K562 (cell line): ENCODE measurements around the gene DLL4. TPM values are rescaled to one million over a fixed set of nuclear protein-coding genes. Genes with fewer than 3 reads are reported as not detected.

ENCODE experiments used
- ATAC-seq: fragments of 200-7000 bp; cut with Tn5 transposase; 3 replicates; pipeline ENCODE4 v1.9.1; 2020; ENCODE audit warnings: moderate library complexity
- BruUV-seq: library from RNA; stranded (reverse); fragments of 400-500 nt; replicated peaks from 2 replicates; lab custom pipeline; 2021; lab: Mats Ljungman, UMichigan
- CTCF ChIA-PET: fragments of 300-600 bp; formaldehyde crosslinking; extraction: SDS; loops from one replicate; lab custom pipeline; 2021; ENCODE audit warnings: low intra/inter-chr PET ratio; lab: Yijun Ruan, JAX
- POLR2A ChIA-PET: fragments of 300-600, 350-650 bp; sonication (Branson Sonifier 250); formaldehyde crosslinking; extraction: SDS; loops from one replicate; lab custom pipeline; 2021; ENCODE audit warnings: antibody characterized with exemption, inconsistent platforms; lab: Yijun Ruan, JAX
- DNase-seq, 4 experiments: peaks; one replicate each; pipeline versions ENCODE4 v3.0.0 to v3.0.0-alpha.2; 2011 to 2018; ENCODE audit warnings: low spot score in 3 of 4, mixed read lengths in 3 of 4; ENCODE audit errors: extremely low read depth in 1 of 4
- FAIRE-seq: peaks from 2 replicates; lab custom pipeline; 2011; peaks lifted over from hg19 to GRCh38; lab: Jason Lieb, UNC
- H2AFZ ChIP-seq: 2 replicates; pipeline ENCODE4 v1.6.0; 2011; ENCODE audit warnings: low read depth, low read length, control low read depth, inconsistent platforms
- H3K27ac ChIP-seq: fragments of 200-600 bp; 3 replicates; pipeline ENCODE4 v1.8.0; 2011; ENCODE audit warnings: low read depth, mild to moderate bottlenecking, control low read depth, inconsistent platforms, low read length, moderate library complexity, mixed read lengths; ENCODE audit errors: extremely low read depth
- H3K27me3 ChIP-seq, 2 experiments: fragments of 300-600 bp in 1 of 2; 2 replicates in 1 of 2; 3 replicates in 1 of 2; pipeline versions ENCODE4 v1.6.0 to v1.8.0; 2011; ENCODE audit warnings: inconsistent platforms in 2 of 2, low read length in 2 of 2, mild to moderate bottlenecking in 1 of 2, mixed read lengths in 1 of 2, moderate library complexity in 1 of 2; ENCODE audit not compliant: control insufficient read depth in 2 of 2, insufficient read depth in 2 of 2
- H3K36me3 ChIP-seq: fragments of 300-600 bp; 3 replicates; pipeline ENCODE4 v1.8.0; 2011; ENCODE audit warnings: mild to moderate bottlenecking, low read length, inconsistent platforms; ENCODE audit not compliant: control insufficient read depth, insufficient read depth
- H3K4me1 ChIP-seq, 2 experiments: fragments of 200-600 bp in 1 of 2; replicated peaks in 1 of 2; 2 replicates in 1 of 2; 3 replicates in 1 of 2; pipeline versions ENCODE4 v1.5.1 to v1.8.0; 2011; ENCODE audit warnings: inconsistent platforms in 2 of 2, low read length in 2 of 2, mild to moderate bottlenecking in 1 of 2, mixed read lengths in 1 of 2, moderate library complexity in 1 of 2; ENCODE audit not compliant: control insufficient read depth in 2 of 2, insufficient read depth in 2 of 2
- H3K4me2 ChIP-seq: 2 replicates; pipeline ENCODE4 v1.6.1; 2011; ENCODE audit warnings: low read length, control low read depth, inconsistent platforms, mixed read lengths; ENCODE audit not compliant: insufficient read depth
- H3K4me3 ChIP-seq: fragments of 200-600 bp; sonication (generic), shearing (Covaris generic); 2 replicates; pipeline ENCODE4 v1.5.1; 2016; ENCODE audit warnings: control low read depth, inconsistent platforms
- H3K79me2 ChIP-seq: fragments of 200-600 bp; 3 replicates; pipeline ENCODE4 v1.8.0; 2011; ENCODE audit warnings: low read length, inconsistent platforms; ENCODE audit not compliant: control insufficient read depth, insufficient read depth
- H3K9ac ChIP-seq, 2 experiments: 2 replicates each; pipeline versions ENCODE4 v1.6.0 to v1.6.1; 2011; ENCODE audit warnings: low read depth in 2 of 2, low read length in 2 of 2, control low read depth in 1 of 2, inconsistent platforms in 1 of 2, mild to moderate bottlenecking in 1 of 2, mixed read lengths in 1 of 2; ENCODE audit not compliant: insufficient read depth in 1 of 2
- H3K9me1 ChIP-seq: one replicate; pipeline ENCODE4 v1.6.0; 2011; ENCODE audit warnings: inconsistent platforms, mild to moderate bottlenecking, low read length, moderate library complexity; ENCODE audit not compliant: control insufficient read depth, insufficient read depth
- H3K9me3 ChIP-seq: replicated peaks from 2 replicates; pipeline ENCODE4 v1.5.1; 2011; ENCODE audit warnings: low read depth, low read length, inconsistent platforms; ENCODE audit not compliant: control insufficient read depth, insufficient read depth
- H4K20me1 ChIP-seq: replicated peaks from 2 replicates; pipeline ENCODE4 v1.6.1; 2011; ENCODE audit warnings: low read length, inconsistent platforms, mixed read lengths; ENCODE audit not compliant: control insufficient read depth, insufficient read depth
- ZNF217 ChIP-seq: sonication (generic); formaldehyde crosslinking; IDR thresholded peaks from 2 replicates; pipeline ENCODE4 v1.8.0; 2022; ENCODE audit warnings: mild to moderate bottlenecking, missing genetic modification reagents
- ZNF511 ChIP-seq: sonication (generic); formaldehyde crosslinking; IDR thresholded peaks from 2 replicates; pipeline ENCODE4 v1.8.0; 2022; ENCODE audit warnings: mild to moderate bottlenecking, missing genetic modification reagents
- WGBS: fragments of 100-300 bp; shearing (Covaris generic); methylation state at CpG from one replicate; pipeline ENCODE4 v1.1.6; 2016; ENCODE audit warnings: low coverage, mixed read lengths; ENCODE audit not compliant: insufficient coverage; ENCODE audit errors: missing lambda C conversion rate; 5-methylcytosine and 5-hydroxymethylcytosine counted together
- in situ Hi-C: fragments of 300-500 bp; cut with MboI; formaldehyde crosslinking; loops from 4 replicates; pipeline ENCODE4 v1.15.0; 2018; ENCODE audit warnings: inconsistent platforms, mixed read lengths
- intact Hi-C: fragments of 100-400 bp; cut with micrococcal nuclease; formaldehyde crosslinking; loops from 2 replicates; pipeline ENCODE4 v1.14.2; 2022
- polyA plus RNA-seq, 8 experiments: library from polyadenylated mRNA; depleted of rRNA in 4 of 8; stranded (reverse) in 5 of 8; unstranded in 3 of 8; fragments of >200 nt; fragmentation: Nextera tagmentation in 2 of 8; fragmentation: Illumina TruSeq in 1 of 8; extraction: Ambion mirVana in 2 of 8; extraction: Trizol in 1 of 8; gene quantifications; 2 replicates each; pipeline versions ENCODE4 v1.2.1 to v1.2.3, GENCODE V29; 2011 to 2014; ENCODE audit warnings: inconsistent platforms in 1 of 8, missing spikeins in 1 of 8
- total RNA-seq, 7 experiments: library from RNA; depleted of rRNA in 6 of 7; stranded (reverse); fragments of >200 nt in 6 of 7; fragmentation: Illumina TruSeq in 2 of 7; extraction: Trizol in 2 of 7; gene quantifications; 2 replicates each; pipeline versions ENCODE4 v1.2.1 to v1.2.3, GENCODE V29; 2011 to 2021; ENCODE audit warnings: low replicate concordance in 1 of 7
- TF ChIP-seq, protein P1 (sequence below): sonication (generic); formaldehyde crosslinking; IDR thresholded peaks from 2 replicates; pipeline ENCODE4 v1.8.1; 2023; ENCODE audit warnings: missing genetic modification reagents, mild to moderate bottlenecking, borderline replicate concordance

DLL4 gene
- total and polyA plus RNA-seq, 9 of the 15 experiments (the other 6 are each of a cell fraction or from before 2014, with no cell fraction given): 0.04 to 1.1 (median 0.41) TPM; not detected in 1

DNA sequence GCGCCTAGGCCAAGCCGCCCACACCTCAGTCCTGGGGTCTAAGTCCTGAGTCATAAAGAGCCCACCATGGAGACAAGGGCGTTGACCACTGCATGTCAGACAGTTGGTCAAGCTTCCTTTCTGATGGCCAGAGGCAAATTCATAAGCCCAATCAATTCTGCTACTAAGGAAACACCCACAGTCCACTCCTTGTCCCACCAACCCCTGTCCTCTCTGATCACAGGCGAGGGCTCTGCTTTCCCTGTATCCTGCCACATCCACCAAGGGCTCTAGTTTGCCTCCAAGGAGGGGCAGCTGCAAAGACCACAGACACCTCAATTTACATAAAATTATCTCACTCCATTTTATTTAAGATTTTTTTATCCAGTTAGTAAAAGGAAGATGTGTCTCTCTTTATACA, 49.4 kb downstream of the DLL4 start (continued):
- TF ChIP-seq ZNF511 (CRISPR knock-in tag): no peak
- TF ChIP-seq, protein P1, sequence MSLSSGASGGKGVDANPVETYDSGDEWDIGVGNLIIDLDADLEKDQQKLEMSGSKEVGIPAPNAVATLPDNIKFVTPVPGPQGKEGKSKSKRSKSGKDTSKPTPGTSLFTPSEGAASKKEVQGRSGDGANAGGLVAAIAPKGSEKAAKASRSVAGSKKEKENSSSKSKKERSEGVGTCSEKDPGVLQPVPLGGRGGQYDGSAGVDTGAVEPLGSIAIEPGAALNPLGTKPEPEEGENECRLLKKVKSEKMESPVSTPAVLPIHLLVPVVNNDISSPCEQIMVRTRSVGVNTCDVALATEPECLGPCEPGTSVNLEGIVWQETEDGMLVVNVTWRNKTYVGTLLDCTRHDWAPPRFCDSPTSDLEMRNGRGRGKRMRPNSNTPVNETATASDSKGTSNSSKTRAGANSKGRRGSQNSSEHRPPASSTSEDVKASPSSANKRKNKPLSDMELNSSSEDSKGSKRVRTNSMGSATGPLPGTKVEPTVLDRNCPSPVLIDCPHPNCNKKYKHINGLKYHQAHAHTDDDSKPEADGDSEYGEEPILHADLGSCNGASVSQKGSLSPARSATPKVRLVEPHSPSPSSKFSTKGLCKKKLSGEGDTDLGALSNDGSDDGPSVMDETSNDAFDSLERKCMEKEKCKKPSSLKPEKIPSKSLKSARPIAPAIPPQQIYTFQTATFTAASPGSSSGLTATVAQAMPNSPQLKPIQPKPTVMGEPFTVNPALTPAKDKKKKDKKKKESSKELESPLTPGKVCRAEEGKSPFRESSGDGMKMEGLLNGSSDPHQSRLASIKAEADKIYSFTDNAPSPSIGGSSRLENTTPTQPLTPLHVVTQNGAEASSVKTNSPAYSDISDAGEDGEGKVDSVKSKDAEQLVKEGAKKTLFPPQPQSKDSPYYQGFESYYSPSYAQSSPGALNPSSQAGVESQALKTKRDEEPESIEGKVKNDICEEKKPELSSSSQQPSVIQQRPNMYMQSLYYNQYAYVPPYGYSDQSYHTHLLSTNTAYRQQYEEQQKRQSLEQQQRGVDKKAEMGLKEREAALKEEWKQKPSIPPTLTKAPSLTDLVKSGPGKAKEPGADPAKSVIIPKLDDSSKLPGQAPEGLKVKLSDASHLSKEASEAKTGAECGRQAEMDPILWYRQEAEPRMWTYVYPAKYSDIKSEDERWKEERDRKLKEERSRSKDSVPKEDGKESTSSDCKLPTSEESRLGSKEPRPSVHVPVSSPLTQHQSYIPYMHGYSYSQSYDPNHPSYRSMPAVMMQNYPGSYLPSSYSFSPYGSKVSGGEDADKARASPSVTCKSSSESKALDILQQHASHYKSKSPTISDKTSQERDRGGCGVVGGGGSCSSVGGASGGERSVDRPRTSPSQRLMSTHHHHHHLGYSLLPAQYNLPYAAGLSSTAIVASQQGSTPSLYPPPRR (CRISPR knock-in tag): no peak

DNA sequence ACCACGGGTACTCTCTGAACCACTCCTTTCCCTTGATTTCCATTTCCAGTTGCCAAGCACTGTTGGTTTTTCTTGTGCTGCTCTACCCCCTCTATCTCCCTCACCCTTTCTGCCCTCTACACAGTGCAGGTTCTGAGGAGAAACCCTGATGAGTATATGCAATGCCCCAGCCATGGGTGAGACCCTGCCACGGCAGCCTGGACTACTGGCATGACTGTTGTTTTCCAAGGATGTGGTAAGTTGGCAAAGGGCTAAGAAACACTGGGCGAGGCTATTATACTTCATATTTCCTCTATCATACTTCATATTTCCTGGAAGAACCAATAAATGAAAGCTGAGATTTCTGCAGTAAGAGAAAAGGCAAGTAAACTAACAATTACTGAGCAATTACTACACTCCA, 52.0 kb downstream of the DLL4 start:
- H4K20me1 ChIP-seq: peaks cover 6% of the 10 kb centered on the region; the same call in 1 of the 2 replicates
- H3K4me1 ChIP-seq: no peaks in the 10 kb centered on the region
- peaks cover 94% of the 10 kb centered on the region for H3K36me3 ChIP-seq
- H3K9me1 ChIP-seq: no peaks in the 10 kb centered on the region
- no TSS peak for BruUV-seq
- no peak overlapping the region for H3K9ac ChIP-seq
- POLR2A ChIA-PET: interaction anchor here (0.6 kb wide), 1 partner anchor 12 kb away, joined by 3 read pairs; no protein-coding TSS in a partner anchor
- FAIRE-seq: no peak
- no peak for TF ChIP-seq ZNF217 (CRISPR knock-in tag)
- TF ChIP-seq, all 486 proteins: peak for 0
- Histone ChIP-seq H3K27ac (no peak overlapping the region), H3K79me2 (no peaks in the 10 kb centered on the region), H3K4me2 (no peak overlapping the region), H3K27me3 (no peaks in the 10 kb centered on the region), H3K4me3 (no peak overlapping the region), H2AFZ (no peak overlapping the region), H3K9me3 (no peaks in the 10 kb centered on the region)
- DNase-seq (no peak), ATAC-seq (no peak)
- intact Hi-C loops: no loop called here
- in situ Hi-C loops: no loop called here
- WGBS: 79% methylated on average over 3 of the region's 3 CpGs
- CTCF ChIA-PET: no interaction called here
